GM12872 (cell line): Measurements from ENCODE around the gene CDCA7L.

Experiments used
- TF ChIP-seq, protein P1 (sequence below): IDR thresholded peaks from 3 replicates; pipeline ENCODE4 v1.5.1; 2011; ENCODE audit warnings: low read depth, mild to moderate bottlenecking, low read length, moderate library complexity; ENCODE audit not compliant: insufficient read depth

The CDCA7L gene

DNA sequence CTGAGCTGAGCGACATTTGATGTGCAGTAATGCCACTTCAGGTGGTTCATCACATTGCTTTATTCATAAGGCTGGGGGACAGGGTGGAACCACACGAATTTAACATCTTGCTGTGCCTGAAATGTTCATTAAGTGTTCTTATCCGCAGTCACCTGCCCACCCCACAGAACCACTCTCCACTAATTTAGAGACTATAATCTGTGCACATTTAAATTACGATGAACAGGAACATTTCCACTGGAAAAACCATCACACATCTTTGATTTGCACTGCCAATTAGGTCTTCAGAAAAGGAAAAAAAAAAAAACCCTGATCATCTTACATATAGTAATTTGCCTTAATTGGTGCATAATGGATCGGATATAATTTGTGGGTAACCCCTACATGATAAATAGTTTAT is 2.3 kb downstream of the CDCA7L start:
- TF ChIP-seq, protein P1, sequence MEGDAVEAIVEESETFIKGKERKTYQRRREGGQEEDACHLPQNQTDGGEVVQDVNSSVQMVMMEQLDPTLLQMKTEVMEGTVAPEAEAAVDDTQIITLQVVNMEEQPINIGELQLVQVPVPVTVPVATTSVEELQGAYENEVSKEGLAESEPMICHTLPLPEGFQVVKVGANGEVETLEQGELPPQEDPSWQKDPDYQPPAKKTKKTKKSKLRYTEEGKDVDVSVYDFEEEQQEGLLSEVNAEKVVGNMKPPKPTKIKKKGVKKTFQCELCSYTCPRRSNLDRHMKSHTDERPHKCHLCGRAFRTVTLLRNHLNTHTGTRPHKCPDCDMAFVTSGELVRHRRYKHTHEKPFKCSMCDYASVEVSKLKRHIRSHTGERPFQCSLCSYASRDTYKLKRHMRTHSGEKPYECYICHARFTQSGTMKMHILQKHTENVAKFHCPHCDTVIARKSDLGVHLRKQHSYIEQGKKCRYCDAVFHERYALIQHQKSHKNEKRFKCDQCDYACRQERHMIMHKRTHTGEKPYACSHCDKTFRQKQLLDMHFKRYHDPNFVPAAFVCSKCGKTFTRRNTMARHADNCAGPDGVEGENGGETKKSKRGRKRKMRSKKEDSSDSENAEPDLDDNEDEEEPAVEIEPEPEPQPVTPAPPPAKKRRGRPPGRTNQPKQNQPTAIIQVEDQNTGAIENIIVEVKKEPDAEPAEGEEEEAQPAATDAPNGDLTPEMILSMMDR: no peak

DNA sequence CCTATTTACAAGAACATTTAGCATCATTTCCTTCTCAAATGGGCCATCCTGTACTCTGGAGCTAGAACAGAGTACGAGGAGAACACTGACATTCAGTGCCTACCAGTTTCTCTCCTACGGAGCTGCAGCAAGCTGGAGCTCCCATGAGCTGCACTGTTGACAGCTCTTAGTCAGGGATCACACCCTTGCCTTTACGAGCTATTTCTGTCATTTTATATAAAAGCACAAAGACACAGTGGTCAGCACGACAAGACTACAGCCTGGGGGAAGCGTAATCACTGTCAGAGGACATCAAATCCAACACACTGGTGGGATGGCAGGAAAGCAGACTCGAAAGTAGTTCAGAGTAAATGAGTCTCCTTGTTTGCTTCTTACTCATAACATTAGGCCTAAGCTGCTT is 2.7 kb downstream of the CDCA7L start:
- TF ChIP-seq, protein P1: no peak

DNA sequence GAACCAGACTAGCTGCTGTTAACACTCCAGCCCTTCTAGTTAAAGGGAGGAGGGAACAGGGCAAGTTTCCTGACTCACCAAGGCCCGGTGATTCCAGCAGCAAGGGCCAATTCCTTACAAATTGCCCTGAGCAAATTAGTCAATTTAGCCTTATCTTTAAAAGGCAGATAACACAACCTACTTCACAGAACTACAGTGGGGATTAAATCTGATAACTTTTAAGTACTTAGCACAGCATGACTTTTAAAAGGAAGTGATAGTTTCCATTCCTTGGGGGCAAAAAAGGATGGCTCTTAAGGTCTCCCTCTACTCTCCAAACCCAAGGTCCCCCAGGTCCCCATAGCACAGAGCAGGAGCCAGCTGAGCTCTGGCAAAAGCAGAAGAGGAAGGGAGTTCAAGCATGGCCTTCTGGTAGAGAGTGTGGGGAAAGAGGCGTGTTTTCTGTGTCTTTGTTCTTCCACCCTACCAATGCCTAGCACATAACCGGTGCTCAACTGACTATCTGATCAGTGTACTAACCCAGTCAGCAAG is 4.0 kb downstream of the CDCA7L start:
- TF ChIP-seq, protein P1: no peak

DNA sequence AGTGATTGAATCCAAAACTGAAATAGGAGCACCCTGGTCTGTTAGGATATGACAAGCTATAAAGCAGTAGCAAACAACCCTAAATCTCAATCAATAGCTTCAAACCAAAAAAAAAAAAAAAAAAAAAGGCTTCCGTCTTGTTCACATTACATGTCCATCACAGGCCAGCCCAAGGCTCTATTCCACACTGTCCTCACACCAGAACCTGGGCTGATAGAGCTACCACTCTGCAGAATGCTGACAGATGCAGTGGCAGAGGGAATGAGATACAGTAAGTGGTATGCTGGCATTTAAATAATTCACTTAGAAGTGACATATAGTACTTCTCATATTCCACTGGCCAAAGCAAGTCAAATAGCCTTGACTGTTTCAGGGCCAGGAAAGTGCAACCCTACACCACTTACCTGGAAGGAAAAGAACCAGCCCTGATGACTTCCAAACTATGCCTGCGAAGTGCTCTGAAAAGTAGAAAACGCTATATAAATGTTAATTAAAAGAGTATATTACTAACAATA is 5.8 kb downstream of the CDCA7L start:
- TF ChIP-seq, protein P1: no peak

DNA sequence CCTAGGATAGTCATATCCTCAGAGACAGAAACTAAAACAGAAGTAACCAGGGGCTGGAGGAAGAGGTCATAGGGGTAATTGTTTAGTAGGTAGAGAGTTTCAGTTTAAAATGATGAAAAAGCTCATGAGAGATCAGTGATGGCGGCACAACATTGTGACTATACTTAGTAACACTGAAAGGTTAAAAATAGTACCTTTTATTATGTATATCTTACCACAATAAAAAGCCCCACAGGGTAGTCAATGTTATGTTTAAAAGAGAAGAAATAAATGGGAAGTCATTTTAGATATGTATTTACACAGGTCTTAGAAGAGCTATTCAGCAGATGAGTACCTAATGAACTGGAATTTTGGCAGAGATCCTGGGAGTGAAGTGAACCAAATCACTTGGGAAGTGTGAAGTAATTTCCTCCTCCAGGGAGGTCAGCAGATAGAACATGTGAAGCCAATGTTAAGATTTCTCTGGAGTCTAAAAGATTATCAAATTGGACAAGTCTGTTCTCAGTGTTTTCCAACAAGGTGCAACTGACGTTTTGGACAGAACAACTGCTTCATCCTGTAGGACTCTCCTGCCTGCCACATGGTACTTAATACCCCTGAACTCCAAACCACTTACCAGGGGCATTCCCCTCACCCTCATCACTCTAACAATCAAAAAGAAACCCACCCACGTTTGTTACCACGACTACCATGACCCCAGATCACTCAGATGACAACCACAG is 6.4 kb downstream of the CDCA7L start:
- TF ChIP-seq, protein P1: no peak

DNA sequence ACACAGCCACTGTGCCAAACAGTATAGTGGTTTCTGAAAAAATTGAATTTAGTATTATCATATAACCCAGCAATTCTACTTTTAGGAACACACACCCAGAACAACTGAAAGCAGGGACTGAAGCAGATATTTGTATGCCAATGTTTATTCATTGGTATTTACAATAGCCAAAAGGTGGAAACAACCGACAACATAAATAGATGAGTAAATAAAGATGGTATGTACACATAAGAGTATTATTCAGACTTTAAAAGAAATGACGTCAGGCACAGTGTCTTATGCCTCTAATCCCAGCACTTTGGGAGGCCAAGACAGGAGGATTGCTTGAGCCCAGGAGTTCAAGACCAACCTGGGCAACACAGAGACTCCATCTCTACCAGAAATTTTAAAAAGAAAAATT is 7.2 kb downstream of the CDCA7L start:
- TF ChIP-seq, protein P1: no peak

DNA sequence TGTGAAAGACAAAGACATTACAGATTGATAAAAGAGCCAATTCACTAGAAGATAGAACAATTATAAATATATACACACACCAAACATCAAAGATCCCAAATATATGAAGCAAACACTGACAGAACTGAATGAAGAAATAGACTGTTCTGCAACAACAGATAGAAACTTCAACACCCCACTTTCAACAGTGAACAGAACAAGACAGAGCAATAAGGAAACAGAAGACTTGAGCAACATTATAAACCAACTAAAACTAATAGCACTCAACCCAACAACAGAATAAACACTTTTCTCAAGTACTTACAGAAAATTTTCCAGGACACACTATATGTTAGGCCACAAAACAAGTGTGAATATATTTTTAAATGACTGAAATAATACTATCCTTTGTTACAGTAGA is 10.9 kb downstream of the CDCA7L start:
- TF ChIP-seq, protein P1: no peak
